MCF 10A (cell line): Measurements from ENCODE around the gene MRPL3. TPM values are rescaled to one million over a fixed set of nuclear protein-coding genes. Genes with fewer than 3 reads are reported as not detected.

Experiments
- BruUV-seq: library from RNA; stranded (reverse); fragments of 400-500 nt; replicated peaks from 2 replicates; lab custom pipeline; 2021; lab: Mats Ljungman, UMichigan
- CTCF ChIA-PET: fragments of 300-600 bp; sonication (Branson Sonifier 250); formaldehyde crosslinking; extraction: SDS; loops from one replicate; lab custom pipeline; 2021; ENCODE audit warnings: antibody characterized with exemption, inconsistent platforms; lab: Yijun Ruan, JAX
- POLR2A ChIA-PET: fragments of 300-600, 350-650 bp; sonication (Branson Sonifier 250); formaldehyde crosslinking; extraction: SDS; loops from one replicate; lab custom pipeline; 2020; ENCODE audit warnings: antibody characterized with exemption, inconsistent platforms; lab: Yijun Ruan, JAX
- DNase-seq: peaks from one replicate; pipeline ENCODE4 v3.0.0-alpha.2; 2018; ENCODE audit not compliant: unreplicated experiment
- H3K27ac Mint-ChIP-seq: one replicate; pipeline ENCODE4 v1.8.0; 2022; ENCODE audit warnings: mild to moderate bottlenecking, low read depth, mixed read lengths; ENCODE audit not compliant: unreplicated experiment
- H3K27me3 Mint-ChIP-seq: one replicate; pipeline ENCODE4 v1.8.0; 2022; ENCODE audit warnings: mixed read lengths; ENCODE audit not compliant: insufficient read depth, unreplicated experiment
- H3K36me3 Mint-ChIP-seq: one replicate; pipeline ENCODE4 v1.8.0; 2022; ENCODE audit warnings: mild to moderate bottlenecking, moderate library complexity, mixed read lengths; ENCODE audit not compliant: insufficient read depth, unreplicated experiment
- H3K4me1 Mint-ChIP-seq: one replicate; pipeline ENCODE4 v1.8.0; 2022; ENCODE audit warnings: mixed read lengths; ENCODE audit not compliant: insufficient read depth, unreplicated experiment
- H3K4me3 Mint-ChIP-seq: one replicate; pipeline ENCODE4 v1.8.0; 2022; ENCODE audit warnings: mild to moderate bottlenecking, moderate library complexity, mixed read lengths; ENCODE audit not compliant: unreplicated experiment
- H3K9me3 Mint-ChIP-seq: one replicate; pipeline ENCODE4 v1.8.0; 2022; ENCODE audit warnings: mixed read lengths; ENCODE audit not compliant: unreplicated experiment
- intact Hi-C: fragments of 100-400 bp; cut with micrococcal nuclease; formaldehyde crosslinking; loops from 2 replicates; pipeline ENCODE4 v1.14.1; 2022
- total RNA-seq: library from RNA; stranded (reverse); gene quantifications from 2 replicates; pipeline ENCODE4 v1.2.3, GENCODE V29; 2022
- TF ChIP-seq, protein P1 (sequence below): fragments of 200-600 bp; IDR thresholded peaks from one replicate; pipeline ENCODE4 v1.8.0; 2022; ENCODE audit warnings: antibody characterized with exemption, mild to moderate bottlenecking; ENCODE audit not compliant: unreplicated experiment

MRPL3 gene
- total RNA-seq, 1 experiment from 2014 or later: 179 TPM

DNA sequence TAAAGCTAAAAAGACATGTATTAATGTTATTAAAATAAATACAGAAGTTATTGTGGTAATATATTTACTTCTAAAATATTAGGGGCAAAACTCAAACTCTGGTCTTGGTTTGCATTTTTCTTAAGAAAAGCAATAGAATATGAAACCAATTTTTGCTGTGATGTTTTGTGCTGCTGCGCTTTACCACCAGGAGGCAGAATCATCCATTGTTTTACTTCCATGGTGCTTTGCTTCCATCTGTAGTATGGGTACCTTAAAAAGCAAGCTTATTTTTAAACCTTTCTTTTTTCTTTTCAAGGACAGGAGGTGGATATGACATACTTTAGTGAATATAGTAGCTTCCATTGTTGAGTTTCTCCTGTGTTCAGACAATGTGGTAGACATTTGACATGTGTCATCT, 46.6 kb upstream of the MRPL3 start:
- H3K4me3 Mint-ChIP-seq: no peak overlapping the region
- H3K4me1 Mint-ChIP-seq: peaks cover 3% of the 10 kb centered on the region
- H3K9me3 Mint-ChIP-seq: no peaks in the 10 kb centered on the region
- intact Hi-C loops: no loop called here
- peak; percentile 27 for DNase-seq
- CTCF ChIA-PET: interaction anchor here (0.6 to 1.7 kb wide), 4 partner anchors 13 to 522 kb away, joined by 3 to 6 read pairs (median 4); no protein-coding TSS in a partner anchor
- TF ChIP-seq, protein P1, sequence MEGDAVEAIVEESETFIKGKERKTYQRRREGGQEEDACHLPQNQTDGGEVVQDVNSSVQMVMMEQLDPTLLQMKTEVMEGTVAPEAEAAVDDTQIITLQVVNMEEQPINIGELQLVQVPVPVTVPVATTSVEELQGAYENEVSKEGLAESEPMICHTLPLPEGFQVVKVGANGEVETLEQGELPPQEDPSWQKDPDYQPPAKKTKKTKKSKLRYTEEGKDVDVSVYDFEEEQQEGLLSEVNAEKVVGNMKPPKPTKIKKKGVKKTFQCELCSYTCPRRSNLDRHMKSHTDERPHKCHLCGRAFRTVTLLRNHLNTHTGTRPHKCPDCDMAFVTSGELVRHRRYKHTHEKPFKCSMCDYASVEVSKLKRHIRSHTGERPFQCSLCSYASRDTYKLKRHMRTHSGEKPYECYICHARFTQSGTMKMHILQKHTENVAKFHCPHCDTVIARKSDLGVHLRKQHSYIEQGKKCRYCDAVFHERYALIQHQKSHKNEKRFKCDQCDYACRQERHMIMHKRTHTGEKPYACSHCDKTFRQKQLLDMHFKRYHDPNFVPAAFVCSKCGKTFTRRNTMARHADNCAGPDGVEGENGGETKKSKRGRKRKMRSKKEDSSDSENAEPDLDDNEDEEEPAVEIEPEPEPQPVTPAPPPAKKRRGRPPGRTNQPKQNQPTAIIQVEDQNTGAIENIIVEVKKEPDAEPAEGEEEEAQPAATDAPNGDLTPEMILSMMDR: peak; percentile 15
- no peak overlapping the region for H3K27ac Mint-ChIP-seq
- POLR2A ChIA-PET: no interaction called here
- H3K36me3 Mint-ChIP-seq: no peaks in the 10 kb centered on the region
- peaks cover 32% of the 10 kb centered on the region for H3K27me3 Mint-ChIP-seq
- BruUV-seq: no TSS peak

DNA sequence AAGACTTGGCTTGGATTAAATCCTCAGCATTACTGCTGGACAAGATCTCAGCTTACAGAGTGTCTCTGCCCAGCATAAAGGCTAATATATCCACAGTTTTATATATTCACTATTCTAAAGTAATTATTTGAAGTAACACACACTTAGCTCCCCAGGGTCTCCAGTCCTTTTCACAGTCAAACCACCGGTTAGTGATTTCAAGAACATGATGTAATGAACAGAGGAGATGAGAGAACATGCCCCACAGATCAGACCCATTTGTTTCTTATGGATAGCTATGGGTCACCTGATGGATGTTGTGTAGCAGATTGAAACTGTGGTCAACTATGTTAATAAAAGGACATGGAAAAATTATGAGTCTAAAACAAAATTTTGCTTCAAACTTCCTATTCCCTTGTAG, 44.8 kb upstream of the MRPL3 start:
- no TSS peak for BruUV-seq
- no peak for DNase-seq
- Mint-ChIP-seq H3K4me3 (no peak overlapping the region), H3K4me1 (peaks cover 11% of the 10 kb centered on the region), H3K36me3 (no peaks in the 10 kb centered on the region), H3K9me3 (no peaks in the 10 kb centered on the region), H3K27ac (no peak overlapping the region), H3K27me3 (peaks cover 20% of the 10 kb centered on the region)
- ChIA-PET CTCF (interaction anchor here (0.6 to 1.2 kb wide), 3 partner anchors 10 to 654 kb away, joined by 3 to 4 read pairs (median 3); no protein-coding TSS in a partner anchor), POLR2A (no interaction called here)
- TF ChIP-seq, protein P1: no peak
- intact Hi-C loops: no loop called here

DNA sequence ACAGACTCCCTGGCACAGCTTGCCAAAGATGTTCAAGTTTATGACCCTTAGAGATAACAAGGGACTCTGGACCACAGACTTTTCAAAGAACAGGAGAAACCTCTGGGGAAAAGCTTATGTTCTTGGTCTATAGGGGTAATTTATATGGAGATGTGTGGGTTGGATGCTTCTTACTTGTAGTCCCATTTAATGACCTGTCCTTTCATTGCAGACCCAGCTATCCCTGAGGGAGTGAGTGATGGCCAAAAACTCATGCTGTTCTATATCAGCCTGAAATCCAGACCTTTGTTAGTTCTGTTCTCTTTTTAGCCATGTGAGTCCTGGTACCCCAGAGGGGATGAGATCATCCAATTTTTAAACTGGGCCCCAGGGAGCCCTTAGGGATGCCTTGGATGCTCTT, 43.7 kb upstream of the MRPL3 start:
- intact Hi-C loops: no loop called here
- ChIA-PET POLR2A (no interaction called here), CTCF (no interaction called here)
- H3K27me3 Mint-ChIP-seq: peaks cover 20% of the 10 kb centered on the region
- no peaks in the 10 kb centered on the region for H3K9me3 Mint-ChIP-seq
- no peak for DNase-seq
- H3K4me3 Mint-ChIP-seq: no peak overlapping the region
- no peaks in the 10 kb centered on the region for H3K36me3 Mint-ChIP-seq
- no TSS peak for BruUV-seq
- H3K27ac Mint-ChIP-seq: no peak overlapping the region
- TF ChIP-seq, protein P1: no peak
- peaks cover 11% of the 10 kb centered on the region for H3K4me1 Mint-ChIP-seq

DNA sequence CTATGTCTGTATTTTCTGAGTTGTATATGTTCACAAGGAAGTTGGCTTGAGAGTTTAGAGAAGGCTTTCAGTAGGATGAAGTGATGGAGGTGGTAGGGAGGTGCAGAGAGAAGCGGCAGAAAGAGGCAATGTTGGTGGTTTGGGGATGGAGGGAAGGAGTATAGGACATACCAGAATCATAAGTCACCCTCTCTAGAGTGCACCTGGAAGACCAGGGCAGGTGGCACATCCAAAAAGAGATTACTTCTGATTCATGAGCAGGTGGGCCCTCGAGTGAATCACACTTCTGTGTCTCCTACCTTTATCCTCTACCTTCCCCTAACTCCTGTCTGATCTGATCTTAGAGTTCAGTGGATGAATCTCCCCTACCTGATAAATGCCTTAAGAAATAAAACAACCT, 41.8 kb upstream of the MRPL3 start:
- H3K4me1 Mint-ChIP-seq: peaks cover 11% of the 10 kb centered on the region
- no peak overlapping the region for H3K27ac Mint-ChIP-seq
- H3K36me3 Mint-ChIP-seq: no peaks in the 10 kb centered on the region
- peaks cover 20% of the 10 kb centered on the region for H3K27me3 Mint-ChIP-seq
- no TSS peak for BruUV-seq
- no peaks in the 10 kb centered on the region for H3K9me3 Mint-ChIP-seq
- H3K4me3 Mint-ChIP-seq: no peak overlapping the region
- ChIA-PET POLR2A (no interaction called here), CTCF (no interaction called here)
- no peak for DNase-seq
- TF ChIP-seq, protein P1: no peak
- intact Hi-C loops: no loop called here
